ENCODE results near the gene ISLR2.
"Not testable (repeated sequence)": the region's sequence is repeated elsewhere in the genome, so short reads cannot be mapped to it uniquely, and the experiment has no call there.

ISLR2 gene

GRCh38 chr15:74157868-74158827, 27.8 kb downstream of the ISLR2 start:
- DNase-seq, result no peak

DNA sequence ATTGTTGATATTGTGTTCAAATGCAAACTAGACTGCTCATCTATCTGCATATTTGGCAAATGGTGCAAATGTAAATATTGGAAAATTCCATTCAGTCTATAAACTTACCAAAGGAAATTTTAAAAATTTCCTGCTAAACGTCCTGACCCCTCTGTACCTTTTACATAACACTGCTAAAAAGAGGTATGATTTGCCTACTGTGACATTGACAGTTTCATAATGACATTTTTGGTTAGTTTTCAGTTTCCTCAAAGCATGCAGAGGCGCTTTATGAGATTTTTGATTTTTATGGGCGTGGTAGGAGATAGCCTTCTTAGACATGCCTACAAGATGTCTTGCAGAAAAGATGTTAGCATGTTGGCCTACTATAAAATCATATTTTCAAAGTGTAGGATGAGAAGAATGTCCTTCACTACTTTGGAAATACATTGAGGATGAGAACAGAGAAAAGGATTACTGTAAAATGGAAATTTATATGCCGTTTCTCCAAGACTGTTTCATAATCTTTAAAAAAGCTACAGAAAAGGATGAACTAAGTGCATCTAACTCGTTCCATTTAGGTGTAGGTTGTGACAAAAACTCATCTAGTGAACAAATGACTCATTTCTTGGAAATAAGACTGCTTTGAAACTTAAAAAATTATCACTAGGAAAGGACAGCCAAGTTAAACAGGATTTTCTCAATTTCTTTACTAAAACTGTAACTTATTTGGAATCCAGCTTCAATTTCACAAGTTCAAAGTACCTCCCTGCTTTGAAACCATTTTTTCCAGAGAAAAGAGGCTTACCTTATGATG, 28.7 kb downstream of the ISLR2 start:
- no peak for DNase-seq

- DNase-seq, result no peak
These were observed 29.4 kb downstream of the ISLR2 start for GRCh38 chr15:74159773-74160172.

DNA sequence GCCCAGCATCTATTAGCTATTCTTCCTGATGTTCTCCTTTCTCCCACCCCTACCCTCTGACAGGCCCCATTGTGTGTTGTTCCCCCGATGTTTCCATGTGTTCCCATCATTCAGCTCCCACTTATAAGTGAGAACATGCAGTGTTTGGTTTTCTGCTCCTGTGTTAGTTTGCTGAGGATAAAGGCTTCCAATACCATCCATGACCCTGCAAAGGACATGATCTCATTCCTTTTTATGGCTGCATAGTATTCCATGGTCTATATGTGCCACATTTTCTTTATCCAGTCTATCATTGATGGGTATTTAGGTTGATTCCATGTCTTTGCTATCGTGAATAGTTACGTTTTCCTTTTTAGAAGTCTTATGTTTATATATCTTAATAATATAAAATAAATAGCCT, 30.0 kb downstream of the ISLR2 start:
- not testable (repeated sequence) for DNase-seq

DNA sequence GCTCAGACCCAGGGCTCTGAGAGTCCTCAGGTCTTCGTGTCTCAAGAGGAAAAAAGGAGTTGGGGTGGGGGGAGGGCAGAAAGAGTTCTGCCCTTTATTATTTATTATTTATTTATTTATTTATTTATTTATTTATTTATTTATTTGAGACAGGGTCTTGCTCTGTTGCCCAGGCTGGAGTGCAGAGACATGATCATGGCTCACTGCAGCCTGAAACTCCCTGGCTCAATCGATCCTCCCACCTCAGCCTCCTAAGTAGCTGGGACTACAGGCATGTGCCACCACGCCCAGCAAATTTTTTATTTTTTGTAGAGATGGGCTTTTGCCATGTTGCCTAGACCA, 31.8 kb downstream of the ISLR2 start:
- DNase-seq, result not testable (repeated sequence)

DNA sequence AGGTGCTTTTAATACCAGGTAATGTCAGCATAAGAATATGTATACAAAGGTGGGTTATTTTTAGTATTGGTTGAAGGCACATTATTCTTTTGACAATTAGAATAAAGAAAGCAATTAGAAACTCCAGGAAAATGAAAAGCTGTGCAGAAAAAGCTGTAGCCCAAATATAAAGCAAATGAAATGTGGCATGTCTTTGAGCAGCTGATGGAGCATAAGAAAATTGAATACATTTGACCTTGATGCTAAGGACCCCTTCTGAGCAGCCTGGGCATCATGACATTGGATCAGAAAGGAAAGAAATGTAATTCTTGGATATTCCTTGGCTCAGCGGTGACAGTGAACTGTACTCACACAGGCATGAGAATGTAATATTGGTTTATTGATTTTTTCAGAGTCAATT, 35.1 kb downstream of the ISLR2 start:
- no peak for DNase-seq

DNA sequence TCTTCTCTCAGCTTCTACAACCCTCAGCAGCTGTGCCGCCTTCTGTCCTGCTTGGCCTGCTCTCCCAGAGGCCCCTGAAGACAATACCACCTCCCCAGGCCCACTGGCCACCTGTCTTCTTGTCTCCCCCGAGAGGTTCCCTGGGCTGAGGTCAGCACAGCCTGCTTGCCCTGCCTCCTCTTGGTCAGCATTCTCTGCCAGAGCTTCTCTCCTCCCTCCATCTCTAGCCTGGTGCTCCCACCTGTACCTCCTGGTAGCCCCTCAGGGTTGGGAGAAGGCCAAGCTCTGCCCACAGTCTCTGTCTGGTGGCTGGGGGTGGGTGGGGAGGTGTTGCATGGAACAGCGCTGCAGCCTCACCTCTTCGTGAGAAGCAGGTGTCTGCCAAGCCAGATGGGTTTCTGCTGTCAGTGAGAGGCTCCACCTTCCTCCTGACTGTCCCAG, 37.5 kb downstream of the ISLR2 start:
- no peak for DNase-seq

GRCh38 chr15:74168711-74169126, 38.3 kb downstream of the ISLR2 start:
- DNase-seq, result no peak

DNA sequence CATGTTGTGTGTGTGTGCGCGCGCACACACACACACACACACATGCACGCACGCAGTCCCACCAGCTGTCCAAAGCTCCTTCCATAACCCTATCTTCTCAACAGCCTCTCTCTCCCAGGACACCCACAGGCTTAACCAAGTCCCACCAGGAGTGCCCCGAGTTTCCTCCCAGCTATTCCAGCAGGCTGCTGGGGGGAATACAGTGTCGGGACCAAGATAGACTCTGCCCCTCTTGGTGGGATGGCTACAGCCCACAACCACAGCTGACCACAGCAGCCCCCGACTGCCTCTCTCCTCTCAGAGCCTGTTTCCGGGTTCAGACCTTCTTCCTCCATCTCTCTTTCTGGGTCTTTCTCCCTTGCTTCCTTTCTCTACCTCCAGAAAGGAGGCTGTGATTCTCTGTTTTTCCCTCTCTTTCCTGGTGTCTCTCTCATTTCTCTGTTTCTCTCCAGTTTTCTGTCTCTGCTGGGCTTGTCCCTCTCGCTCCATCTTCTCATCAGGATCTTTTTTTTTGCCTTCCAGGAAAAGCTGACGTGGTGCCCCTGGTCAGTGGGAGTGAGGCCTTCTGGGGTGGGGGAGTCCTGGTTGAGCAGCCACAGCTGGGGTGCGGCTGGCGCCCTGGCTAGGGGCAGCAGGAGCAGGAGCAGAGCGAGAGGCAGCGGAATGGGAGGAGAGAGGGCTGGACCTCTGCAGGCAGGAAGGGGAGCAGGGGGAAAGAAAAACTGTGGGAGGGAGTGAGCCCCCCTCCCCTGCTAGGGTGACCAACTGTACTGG, 39.9 kb downstream of the ISLR2 start:
- DNase-seq, result no peak

- DNase-seq, result no peak
These were observed 40.6 kb downstream of the ISLR2 start for GRCh38 chr15:74170875-74171578.

GRCh38 chr15:74171965-74172541, 41.7 kb downstream of the ISLR2 start:
- DNase-seq, result no peak

DNA sequence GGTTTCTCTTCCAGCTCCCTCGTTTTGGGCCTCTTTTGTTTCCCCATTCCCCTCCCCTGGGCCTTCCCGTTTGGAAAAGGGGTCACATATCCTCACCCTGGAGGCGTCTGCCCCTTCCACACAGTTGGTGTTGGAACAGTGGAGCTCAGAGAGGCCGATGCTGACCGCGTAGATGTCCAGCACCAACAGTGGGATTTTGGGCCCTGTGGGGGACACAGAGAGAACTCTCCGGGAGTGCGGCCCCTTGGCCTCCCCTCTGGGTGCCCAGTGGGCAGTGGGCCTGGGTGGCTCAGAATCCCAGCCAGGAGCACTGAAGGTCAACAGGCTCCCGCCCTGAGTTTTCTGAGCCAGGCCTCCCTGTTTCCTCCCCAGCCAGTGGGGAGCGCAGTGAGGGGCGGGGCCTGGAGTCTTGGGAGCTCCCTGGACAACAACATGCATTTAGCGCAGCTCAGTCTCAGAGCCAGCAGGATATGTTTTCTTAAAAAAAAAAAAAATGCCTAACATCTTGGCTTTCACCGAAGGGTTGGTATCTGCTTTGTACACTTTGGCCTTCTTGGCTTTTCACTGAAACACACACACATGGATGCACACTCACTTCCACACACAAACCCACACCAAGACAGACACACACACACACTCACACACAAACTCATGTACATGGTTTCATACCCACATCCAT, 42.5 kb downstream of the ISLR2 start:
- no peak for DNase-seq

GRCh38 chr15:74173380-74174218, 43.2 kb downstream of the ISLR2 start, which contains the start of gene ISLR:
Gene ISLR, plus strand, starts transcription at chr15:74173710. Its CDS starts 1,149 bp downstream, at chr15:74174859.
- DNase-seq, result no peak

DNA sequence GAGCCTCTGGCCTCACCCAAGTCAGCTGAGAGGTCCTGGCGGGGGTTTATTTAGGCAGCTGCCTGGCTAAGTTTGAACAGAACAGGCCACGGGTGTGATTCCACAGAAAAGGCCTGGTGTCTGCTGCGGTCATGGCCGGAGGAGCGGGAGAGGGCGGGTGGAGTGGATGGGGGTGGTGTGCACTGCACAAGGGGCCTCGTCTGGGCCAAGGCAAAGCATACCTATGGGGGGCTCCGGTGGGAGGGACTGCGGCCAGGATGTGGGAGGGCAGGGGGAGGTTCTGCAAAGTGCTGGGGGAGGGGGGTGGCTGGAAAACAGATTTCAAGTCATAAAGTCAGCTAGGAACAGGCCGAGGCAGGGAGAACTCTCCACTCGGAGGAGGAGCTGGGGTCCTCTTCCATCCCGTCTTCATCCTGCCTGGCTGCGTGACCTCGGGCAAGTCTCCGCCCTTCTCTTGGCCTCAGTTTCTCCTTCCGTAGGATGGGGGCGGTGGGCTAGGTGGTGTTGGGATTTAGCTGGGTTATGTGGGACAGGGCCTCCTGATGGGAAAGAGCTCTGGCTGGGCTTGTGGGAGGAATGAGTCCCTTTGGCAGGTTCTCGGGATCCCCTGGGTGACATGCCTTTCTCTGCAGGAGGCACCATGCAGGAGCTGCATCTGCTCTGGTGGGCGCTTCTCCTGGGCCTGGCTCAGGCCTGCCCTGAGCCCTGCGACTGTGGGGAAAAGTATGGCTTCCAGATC, 44.0 kb downstream of the ISLR2 start:
- no peak for DNase-seq

- no peak for DNase-seq
These were observed 44.5 kb downstream of the ISLR2 start for GRCh38 chr15:74174958-74175253.

DNA sequence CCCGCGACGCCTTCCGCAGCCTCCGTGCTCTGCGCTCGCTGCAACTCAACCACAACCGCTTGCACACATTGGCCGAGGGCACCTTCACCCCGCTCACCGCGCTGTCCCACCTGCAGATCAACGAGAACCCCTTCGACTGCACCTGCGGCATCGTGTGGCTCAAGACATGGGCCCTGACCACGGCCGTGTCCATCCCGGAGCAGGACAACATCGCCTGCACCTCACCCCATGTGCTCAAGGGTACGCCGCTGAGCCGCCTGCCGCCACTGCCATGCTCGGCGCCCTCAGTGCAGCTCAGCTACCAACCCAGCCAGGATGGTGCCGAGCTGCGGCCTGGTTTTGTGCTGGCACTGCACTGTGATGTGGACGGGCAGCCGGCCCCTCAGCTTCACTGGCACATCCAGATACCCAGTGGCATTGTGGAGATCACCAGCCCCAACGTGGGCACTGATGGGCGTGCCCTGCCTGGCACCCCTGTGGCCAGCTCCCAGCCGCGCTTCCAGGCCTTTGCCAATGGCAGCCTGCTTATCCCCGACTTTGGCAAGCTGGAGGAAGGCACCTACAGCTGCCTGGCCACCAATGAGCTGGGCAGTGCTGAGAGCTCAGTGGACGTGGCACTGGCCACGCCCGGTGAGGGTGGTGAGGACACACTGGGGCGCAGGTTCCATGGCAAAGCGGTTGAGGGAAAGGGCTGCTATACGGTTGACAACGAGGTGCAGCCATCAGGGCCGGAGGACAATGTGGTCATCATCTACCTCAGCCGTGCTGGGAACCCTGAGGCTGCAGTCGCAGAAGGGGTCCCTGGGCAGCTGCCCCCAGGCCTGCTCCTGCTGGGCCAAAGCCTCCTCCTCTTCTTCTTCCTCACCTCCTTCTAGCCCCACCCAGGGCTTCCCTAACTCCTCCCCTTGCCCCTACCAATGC, 45.1 kb downstream of the ISLR2 start:
- DNase-seq, result no peak

DNA sequence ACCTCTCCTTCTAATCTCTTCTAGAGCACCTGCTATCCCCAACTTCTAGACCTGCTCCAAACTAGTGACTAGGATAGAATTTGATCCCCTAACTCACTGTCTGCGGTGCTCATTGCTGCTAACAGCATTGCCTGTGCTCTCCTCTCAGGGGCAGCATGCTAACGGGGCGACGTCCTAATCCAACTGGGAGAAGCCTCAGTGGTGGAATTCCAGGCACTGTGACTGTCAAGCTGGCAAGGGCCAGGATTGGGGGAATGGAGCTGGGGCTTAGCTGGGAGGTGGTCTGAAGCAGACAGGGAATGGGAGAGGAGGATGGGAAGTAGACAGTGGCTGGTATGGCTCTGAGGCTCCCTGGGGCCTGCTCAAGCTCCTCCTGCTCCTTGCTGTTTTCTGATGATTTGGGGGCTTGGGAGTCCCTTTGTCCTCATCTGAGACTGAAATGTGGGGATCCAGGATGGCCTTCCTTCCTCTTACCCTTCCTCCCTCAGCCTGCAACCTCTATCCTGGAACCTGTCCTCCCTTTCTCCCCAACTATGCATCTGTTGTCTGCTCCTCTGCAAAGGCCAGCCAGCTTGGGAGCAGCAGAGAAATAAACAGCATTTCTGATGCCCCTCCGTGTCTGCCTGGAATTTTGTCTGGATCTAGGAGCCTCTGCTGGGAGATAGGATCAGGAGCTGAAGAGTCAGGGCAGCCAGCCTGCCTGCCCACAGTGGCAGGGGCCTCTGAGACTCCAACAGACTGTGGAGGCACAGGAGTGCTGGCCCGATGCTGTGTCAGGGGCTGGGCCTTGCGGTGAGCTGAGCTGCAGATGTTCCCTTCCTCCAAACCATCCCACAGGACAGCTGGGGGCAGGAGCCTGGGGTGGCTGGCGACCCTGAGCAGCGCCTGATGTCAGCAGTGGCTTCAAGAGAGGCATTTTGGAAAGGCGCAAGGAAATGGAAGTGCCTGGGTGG, 46.2 kb downstream of the ISLR2 start:
- DNase-seq, result peak; percentile 66
